Measurements from ENCODE around the gene SRSF2.

GRCh38 chr17:76736349-76737081, 616 bp downstream of the SRSF2 start:
- TF ChIP-seq, protein P1, sequence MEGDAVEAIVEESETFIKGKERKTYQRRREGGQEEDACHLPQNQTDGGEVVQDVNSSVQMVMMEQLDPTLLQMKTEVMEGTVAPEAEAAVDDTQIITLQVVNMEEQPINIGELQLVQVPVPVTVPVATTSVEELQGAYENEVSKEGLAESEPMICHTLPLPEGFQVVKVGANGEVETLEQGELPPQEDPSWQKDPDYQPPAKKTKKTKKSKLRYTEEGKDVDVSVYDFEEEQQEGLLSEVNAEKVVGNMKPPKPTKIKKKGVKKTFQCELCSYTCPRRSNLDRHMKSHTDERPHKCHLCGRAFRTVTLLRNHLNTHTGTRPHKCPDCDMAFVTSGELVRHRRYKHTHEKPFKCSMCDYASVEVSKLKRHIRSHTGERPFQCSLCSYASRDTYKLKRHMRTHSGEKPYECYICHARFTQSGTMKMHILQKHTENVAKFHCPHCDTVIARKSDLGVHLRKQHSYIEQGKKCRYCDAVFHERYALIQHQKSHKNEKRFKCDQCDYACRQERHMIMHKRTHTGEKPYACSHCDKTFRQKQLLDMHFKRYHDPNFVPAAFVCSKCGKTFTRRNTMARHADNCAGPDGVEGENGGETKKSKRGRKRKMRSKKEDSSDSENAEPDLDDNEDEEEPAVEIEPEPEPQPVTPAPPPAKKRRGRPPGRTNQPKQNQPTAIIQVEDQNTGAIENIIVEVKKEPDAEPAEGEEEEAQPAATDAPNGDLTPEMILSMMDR (conservative IDR thresholded peaks at IDR 0.05; ENCODE audit: low read length): no peak
- TF ChIP-seq EZH2phosphoT487 (IDR thresholded peaks at IDR 0.05; ENCODE audit: borderline replicate concordance): no peak
